ENCODE results near the gene NEK9.
A peak's percentile ranks its signal among the peaks of the same experiment; 100 is the strongest.

Gene NEK9

GRCh38 chr14:75063491-75064204, 63.2 kb downstream of the NEK9 start, which contains the start of gene ACYP1:
Gene ACYP1 (minus strand): TSS chr14:75064024. CDS start chr14:75063553, 471 bp downstream.
- peak; percentile 93 for DNase-seq

- no peak for DNase-seq
Measured at GRCh38 chr14:75063013-75063412, 63.8 kb downstream of the NEK9 start.

- no peak for DNase-seq
Measured at GRCh38 chr14:75060420-75060819, 66.4 kb downstream of the NEK9 start.

DNA sequence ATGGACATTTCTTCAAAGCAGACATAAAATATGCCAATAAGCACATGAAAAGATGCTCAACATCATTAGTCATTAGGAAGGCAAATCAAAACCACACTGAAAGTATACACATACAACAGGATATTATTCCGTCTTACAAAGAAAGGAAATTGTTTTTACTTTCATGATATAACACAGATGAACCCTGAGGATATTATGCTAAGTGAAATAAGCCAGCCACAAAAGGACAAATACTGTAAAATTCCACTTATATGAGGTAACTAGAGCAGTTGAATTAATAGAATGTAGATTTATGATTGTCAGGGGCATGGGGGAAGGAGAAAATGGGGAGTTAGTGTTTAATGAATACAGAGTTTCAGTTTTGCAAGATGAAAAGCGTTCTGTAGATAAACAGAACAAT, 67.2 kb downstream of the NEK9 start:
- DNase-seq: no peak

DNA sequence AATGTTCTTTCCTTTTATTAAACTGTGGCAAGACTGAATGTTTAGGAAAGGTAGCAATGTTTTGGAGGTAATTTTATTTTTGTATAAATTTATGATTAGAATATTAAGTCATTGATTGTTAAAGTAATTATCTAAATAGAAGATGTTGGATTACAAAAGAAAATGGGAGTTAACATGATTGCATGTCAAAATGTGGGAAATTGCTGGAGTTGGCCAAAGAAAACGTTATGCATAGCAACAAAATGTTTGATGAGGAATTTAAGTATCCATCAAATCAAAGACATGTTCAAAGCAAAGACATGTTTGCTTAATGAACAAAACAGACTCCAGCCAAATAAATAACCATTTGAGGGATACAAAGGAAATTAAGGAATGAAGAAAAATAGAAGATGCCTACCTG, 72.4 kb downstream of the NEK9 start:
- DNase-seq: no peak

DNA sequence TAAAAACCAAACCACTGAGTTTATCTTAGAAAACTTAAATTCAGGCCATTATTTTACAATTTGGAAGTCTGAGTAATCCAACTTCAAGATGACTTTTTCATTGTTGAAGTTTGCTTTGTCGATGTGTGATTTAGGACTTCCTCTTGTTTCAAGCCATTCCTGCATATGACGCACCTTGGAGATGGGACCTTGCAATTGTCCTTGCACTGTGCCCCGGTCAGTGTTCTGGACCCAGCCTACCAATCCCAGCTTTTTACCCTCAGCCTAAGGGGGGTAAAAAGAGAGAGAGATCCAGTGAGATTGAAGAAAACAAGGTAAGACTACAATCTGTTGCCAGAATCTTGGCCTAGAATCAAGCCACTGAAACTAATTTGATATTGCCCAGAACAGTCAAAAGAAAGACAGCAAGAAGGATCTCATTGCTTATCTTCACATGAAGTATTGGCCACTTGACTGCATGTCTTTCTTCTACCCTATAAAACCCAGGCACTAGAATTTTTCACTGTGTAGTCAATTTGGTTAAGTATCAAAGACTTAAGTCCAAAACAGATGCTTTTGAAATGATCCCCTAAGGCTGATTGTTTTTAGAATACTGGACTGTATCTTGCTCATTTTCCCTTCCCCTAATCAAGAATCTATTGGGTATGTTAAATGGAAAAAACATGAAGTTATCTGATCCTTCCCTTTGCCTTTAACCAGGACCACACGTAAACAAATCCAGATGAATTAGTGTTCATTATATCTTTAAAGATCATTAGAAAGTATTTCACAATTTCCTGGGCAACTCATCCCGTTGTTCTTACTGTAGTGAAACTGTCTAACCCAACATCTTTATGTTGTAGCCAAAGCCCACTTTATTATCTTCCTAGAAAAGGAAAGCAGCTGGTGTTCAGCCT, 73.2 kb downstream of the NEK9 start:
- no peak for DNase-seq

- DNase-seq: no peak
Measured at GRCh38 chr14:75051556-75051899, 75.3 kb downstream of the NEK9 start.

DNA sequence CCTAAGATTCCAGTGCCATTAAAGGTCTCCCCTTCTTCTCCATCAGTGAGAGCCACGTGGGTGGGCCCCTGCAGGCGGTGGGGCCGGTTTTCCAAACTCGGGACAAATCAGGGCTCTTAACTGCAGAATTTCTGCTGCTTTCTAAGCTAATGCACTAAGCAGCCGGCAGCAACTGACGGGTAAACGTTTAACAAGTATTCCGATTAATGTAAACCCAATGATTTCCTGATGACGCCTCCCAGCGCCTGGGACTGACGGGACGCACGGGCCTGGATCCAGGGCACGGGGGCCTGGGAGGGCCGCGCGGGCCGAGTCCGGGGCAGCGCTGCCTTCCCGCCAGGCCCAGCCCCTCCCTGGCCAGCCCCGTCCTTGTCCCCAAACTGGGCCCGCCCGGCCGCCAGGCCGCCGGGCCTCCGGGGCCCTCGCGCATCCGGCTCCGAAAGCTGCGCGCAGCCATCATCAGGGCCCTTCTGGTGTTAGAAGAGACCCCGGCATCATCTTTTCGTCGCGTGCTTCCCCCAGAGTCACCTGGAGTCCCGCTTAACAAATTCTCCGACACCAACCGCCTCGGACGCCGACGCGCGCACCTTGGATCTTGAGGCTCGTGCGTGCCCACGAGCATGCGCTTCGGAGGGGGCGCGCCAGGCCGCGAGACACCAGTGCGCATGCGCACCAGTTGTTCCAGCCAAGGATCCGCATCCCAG, 75.8 kb downstream of the NEK9 start, which contains the start of gene MLH3:
Gene MLH3 (minus strand): TSS at position 616 of the 704 bp plus-strand sequence. CDS start 1,812 bp downstream, outside the sequence.
- peak; percentile 69 for DNase-seq

- no peak for DNase-seq
Measured at GRCh38 chr14:75049731-75050201, 77.1 kb downstream of the NEK9 start.

DNA sequence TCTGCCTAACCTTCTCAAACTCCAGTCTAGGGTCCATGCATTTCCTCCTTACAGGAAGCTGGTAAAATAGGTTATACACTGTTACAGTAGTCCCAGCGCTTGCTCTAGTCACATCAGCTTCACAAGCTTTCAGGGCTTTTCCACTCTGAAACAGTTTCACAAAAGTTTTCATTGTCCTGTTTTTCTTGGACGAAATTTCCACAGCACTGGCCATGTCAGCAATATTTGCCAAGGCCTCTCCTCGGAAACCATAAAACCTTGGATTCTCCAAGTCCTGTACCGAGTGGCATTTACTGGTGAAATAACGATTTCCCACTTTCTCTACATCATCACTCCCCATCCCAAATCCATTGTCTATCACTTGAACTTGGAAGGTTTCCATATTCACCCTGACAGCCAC, 77.7 kb downstream of the NEK9 start:
- no peak for DNase-seq

GRCh38 chr14:75048101-75048500, 78.7 kb downstream of the NEK9 start:
- no peak for DNase-seq

DNA sequence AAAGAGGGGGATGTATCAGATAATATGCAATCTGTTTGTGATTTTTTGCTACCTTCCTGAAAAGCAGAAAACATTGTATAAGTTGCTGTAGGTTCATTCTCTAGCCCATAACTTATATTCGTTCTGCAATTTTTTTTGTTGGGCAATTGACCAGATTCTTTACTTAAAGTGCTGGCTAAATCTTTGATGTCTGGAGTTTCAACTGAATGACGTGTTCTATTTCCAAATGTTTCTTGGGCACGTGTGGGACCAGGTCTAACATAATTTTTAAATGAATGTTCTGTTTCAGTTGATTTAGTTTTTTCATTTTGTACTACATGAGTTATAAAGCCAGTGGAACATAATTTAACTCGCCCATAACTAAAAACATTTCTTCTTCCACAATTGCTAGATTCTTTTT, 79.3 kb downstream of the NEK9 start:
- DNase-seq: no peak

GRCh38 chr14:75046899-75047298, 79.9 kb downstream of the NEK9 start:
- DNase-seq: no peak

DNA sequence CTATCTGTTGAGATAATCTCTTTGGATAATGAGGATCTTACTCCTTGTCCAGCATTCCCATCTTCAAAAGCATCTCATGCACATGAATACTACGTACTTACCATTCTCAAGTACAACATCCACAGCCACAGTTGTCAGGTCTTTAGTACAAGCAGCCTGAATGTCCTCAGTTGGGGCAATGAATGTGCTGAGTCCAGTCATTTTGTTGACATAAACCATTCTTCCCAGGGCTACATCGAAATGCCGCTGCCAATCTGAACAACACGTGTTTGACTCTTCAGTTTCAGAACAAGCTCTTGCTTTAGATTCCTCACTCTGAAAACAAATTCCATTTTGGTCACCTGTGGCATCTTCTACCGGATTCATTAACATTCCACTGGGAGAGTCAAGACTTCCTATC, 80.6 kb downstream of the NEK9 start:
- no peak for DNase-seq

DNA sequence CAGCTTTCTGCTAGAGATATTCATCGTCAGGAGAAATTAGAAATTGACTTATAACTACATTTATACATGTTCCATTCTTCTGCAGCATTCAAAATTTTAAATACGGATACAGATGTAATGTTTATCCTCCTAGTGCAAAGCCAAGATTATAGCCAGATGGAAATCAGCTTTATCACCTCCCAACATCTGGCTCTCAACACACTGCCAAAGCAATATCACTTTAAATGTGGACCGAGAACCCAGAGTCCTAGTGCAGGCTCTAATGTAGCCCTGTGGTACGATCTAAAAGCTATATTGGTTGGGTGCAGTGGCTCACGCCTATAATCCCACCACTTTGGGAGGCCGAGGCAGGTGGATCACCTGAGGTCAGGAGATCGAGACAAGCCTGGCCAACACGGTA, 82.1 kb downstream of the NEK9 start:
- peak; percentile 65 for DNase-seq

DNA sequence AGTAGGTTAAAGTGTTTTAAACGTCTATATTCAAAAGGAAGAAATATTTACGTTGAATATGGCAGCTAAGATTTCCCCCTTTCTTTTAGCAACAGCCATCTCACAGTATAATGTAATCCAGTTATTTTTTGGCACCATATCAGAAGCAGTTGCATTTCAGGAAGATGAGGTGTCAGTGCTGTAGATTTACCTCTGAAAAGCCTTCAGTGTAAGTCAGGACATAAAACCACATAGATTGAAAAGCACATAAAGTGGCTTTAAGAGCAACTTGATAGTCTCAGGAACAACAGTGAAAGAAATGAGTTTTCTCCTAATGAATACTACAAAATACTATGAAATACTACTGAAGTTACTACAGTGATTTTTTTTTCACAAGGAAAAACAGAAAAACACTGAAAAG, 82.5 kb downstream of the NEK9 start:
- peak; percentile 46 for DNase-seq

DNA sequence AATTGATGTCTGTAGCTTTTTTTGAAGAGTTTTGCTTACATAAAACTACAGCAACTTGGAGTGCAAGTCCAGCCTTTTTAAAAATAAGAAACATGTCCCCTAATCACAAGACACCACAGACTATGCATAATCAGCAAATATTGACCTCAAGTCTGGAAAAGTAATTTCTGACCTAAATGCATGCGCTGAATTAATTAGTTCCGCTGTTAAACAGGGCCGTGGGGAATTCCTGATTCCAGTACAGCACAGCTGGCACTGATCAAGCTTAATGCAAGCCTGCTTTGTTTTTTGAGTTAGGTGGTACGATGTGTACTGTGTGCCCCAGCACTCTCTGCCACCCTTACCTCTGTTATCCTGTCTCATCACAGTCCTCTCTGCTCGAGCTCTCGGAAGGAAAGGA, 84.8 kb downstream of the NEK9 start:
- peak; percentile 15 for DNase-seq

GRCh38 chr14:75041613-75042012, 85.2 kb downstream of the NEK9 start:
- no peak for DNase-seq

GRCh38 chr14:75040959-75041358, 85.9 kb downstream of the NEK9 start:
- no peak for DNase-seq

GRCh38 chr14:75040507-75040906, 86.3 kb downstream of the NEK9 start:
- DNase-seq: no peak

DNA sequence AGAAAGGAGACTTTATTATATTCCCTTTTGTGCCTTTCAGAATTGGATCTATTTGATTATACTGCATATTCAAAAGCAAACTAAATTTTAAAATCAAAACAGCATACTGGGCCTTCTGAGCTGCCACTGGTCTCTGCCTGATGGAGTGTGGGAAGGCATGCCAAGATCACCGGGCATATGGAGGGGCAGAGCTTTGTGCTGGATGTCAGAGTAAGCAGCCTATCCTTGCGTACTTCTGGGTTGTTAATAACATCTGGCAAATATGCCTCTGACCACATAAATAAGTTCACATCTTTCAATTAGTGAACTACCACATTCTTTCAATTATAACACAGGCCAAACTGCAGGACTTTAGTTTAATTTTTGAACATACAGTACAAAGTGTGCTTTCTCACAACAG, 93.9 kb downstream of the NEK9 start:
- no peak for DNase-seq

DNA sequence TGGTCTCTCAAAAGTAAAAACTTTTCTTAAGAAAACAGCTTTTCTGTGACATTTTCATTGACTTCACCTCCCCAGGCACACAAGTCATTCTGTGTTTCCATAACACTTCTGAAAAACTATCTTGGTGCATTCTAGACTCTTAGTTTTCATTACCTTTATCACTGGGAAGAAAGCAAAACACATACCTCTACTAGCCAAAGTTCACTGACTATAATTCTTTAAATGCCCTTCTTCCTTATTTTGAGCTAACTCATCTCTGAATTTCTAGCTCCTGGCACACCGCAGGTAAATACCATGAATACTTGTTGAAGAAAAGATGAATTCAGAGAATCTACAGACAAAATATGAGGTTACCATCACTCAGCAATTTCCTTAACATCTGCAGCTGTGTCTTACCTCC, 96.7 kb downstream of the NEK9 start:
- DNase-seq: no peak
